CD4-positive, alpha-beta T cell treated with Interleukin-17A for 1 hour (primary cell): Measurements from ENCODE around the gene DGCR6L.
"Not testable (repeated sequence)": the region's sequence is repeated elsewhere in the genome, so short reads cannot be mapped to it uniquely, and the experiment has no call there.

Experiments
- DNase-seq: peaks from one replicate; pipeline ENCODE4 v3.0.0-alpha.2; 2020

The DGCR6L gene

GRCh38 chr22:20274374-20274773 is 45.5 kb downstream of the DGCR6L start:
- not testable (repeated sequence) for DNase-seq

DNA sequence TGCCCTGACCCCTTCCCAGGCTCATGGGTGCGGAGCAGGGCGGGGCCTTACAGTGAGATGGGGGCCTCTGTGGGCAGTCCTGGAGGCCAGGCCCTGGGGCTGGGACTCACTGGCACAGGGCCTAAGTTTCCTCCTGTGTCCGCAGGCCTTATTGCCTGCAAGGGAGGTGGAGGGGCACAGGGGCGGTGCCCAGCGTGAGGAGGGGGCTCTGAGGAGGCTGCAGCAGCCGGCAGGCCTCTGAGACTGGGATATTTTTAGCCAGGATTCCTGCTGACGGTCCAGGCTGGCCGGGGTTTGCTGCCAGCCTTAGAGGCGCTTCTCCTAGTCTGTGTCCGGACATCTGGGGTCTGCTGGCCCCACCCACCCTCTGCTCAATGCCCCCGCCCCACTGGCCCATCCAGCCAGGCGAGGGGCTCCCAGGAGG is 46.1 kb downstream of the DGCR6L start:
- no peak for DNase-seq

DNA sequence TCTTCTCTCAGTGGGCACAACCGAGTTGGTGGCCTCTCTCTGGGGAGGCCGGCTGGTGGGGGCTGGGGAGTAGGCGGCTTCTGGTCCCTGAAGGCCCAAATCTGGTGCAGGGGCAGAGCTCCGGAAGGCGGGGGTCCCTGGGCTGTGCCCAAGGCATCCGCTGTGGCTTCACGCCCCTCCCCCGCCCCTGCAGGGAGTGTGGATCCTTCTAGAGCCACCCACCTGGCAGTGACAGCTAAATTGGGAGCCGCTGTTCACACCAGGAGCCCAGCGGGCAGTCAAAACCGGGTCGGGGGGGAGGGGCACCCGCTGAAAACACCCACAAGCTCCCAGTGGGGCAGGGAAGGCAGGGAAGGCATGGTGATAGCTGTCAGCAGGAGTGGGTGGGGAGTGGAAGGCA is 47.2 kb downstream of the DGCR6L start:
- no peak for DNase-seq

DNA sequence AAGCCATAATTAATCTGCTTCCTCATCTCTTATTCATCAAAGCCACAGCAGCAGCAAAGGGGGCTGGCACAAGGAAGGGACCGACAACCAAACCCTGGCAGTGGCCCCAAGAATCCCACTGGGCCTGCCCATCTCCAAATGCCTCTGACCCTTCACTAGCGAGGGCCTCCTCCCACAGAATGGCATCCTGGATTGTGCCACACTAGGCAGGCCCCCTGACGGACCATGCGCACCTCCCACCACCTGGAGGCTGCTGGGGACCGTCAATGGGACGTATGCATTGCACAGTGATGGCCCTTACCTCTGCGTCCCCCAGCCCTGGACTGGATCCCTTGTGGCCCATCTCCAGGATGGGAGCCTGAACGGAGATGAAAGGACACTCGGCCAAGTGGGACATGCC is 47.7 kb downstream of the DGCR6L start:
- DNase-seq, result no peak

GRCh38 chr22:20271114-20271994 is 48.5 kb downstream of the DGCR6L start:
- DNase-seq, result no peak

DNA sequence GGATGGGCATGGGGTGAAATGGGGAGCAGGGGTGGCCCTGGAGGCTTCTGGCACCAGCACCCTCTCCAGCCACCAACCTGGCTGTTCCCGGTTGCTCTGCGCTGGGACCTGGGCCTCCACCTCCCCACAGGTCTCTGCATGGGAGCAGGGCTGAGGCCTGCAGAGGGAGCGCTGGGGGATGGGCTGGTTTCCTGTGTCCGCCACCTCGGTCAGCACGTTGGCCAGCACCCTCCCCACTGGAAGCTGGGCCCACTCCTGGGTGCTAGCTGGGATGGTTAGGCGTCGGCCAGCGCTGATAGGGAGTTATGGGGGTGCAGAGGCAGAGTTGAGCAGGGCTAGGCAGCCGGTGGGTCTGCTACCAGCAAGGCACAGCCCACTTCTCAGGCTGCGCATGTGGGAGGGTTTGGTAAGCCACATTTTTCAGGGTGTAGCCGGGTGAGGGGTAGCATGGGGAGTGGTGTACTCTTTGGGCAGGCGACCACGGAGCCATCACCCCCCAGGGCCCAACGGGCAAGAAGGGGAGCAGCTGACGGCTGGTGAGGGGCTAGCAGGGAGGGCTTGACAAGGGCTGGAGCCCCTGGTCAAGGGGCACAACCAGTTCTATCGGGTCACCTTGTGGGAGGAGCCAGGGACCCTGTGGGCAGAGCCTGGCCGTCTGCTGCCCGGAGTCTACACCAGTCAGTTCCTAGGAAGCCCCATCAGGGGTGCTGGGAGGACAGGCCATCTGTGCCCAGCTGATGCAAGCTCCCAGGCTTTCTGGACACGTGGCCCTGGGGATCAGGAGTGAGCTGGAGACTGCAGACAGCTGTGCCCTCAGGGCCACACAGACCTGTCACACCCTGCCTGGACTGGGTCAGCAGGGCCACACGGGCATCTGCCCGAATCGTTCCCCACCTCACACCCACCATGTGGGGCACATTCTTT is 49.4 kb downstream of the DGCR6L start:
- not testable (repeated sequence) for DNase-seq

DNA sequence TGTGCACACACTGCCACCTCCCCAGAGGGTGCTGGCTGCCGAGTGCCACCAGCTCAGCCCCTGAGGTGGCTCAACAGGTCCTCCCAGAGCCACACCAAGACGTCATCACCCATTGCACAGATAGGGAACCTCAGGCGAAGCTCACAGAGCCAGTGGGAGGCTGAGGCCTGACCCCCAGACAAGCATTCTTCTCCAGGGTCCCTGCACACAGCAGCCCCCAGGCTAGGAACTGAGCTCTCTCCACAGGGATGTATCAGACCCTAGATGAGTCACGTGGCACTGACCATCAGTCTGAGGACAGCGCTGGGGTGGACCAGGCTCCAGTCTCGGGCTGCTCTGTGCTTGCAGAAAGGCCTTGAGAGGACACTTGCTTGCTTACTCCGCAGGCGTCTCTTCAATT is 50.2 kb downstream of the DGCR6L start:
- not testable (repeated sequence) for DNase-seq

DNA sequence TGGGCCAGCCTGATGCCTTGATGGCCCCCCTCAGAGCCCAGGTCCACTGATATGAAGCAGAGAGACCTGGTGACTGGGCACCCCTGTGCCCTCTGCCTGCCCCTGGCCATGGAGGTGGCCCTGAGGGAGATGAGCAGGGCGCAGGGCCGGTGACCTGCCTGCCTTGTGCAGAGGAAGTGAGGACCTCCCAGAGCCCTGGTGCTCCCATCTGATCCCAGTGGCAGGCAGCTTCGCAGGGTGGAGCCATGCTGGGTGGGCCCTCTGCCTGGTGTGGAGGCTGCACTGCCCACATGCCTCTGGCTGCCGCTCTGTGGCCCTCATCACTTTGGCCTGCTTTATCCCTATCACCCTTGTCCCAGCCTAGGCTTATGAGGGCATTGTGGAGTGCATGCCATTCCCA is 50.7 kb downstream of the DGCR6L start:
- DNase-seq, result not testable (repeated sequence)

DNA sequence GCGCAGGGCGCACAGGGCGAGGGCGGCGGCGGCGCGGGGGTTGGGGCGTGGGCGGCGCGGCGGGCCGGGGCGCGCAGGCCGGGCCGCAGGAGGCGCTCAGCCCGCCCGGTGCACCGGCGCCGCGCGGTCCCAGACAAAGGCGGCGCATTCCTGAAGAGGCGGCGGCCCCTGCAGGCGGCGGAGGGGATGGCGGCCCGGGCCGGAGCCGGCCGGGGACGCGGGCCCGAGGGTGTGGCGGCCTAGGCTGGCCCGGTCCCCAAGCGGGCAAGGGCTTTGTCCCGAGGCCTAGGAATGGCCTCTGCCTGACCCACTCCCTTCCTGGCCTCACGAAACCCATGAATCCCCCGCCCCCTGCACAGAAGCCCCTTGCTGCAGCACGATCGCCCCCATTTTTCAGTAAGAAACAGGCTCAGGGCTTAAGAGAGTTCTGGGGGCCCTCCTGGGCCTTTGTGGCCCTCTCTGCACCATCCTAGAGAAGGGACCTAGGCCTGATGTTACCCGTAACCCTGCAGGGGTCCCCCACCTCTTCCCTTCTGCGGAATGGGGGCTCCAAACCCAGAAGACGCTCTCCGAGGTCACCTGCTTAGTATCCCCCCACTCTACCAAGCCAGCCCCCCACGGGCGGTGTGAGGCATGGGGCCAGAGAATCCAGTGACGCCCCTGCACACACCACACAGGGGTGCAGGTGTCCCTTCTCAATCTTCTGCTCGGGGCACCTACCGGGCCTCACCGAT is 51.4 kb downstream of the DGCR6L start, which contains the start of gene RTN4R:
TSS of gene RTN4R (minus strand) at position 40 of the 734 bp plus-strand sequence. CDS start 226 bp downstream, outside the sequence.
- DNase-seq, result peak; percentile 56

DNA sequence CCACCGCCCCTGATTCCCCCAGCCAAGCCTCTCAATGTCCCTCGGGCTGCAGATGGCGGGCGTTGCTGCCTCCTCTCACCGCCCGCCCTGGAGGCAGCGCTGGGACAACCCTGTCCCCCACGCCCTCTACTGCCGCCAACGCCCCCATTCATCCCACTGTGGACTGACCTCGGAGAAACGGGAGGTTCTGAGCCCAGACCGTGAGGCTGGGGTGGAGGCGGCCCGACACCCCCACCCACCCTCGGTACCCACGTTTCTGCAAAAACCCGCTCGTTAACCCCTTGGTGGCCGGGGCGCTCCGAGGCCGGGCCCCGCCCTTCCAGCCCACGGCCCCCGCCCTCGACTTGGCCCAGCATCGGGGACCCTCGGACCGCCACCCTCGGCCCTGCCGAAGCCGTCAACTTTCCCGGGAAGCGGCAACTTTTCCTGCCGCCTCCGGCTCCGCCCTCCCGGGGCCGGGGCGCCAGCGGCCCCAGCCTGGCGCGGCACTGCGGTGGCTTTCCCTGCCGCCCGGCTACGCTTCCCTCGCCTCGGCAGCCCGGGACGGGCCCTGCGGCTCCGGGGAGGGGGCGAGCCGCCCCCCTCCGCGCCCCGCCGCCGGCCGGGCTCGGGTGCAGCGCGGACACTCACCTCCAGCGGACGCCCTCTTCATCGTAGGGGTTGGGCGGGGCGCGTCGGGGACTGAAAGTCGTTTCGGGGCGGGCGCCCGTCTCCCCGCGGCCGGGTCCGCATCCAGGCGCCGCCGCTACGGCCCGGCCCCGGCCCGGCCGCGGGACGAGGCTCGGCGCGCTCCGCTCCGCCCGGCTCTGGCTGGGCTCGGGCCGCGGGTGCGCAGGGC is 52.2 kb downstream of the DGCR6L start:
- DNase-seq, result no peak

DNA sequence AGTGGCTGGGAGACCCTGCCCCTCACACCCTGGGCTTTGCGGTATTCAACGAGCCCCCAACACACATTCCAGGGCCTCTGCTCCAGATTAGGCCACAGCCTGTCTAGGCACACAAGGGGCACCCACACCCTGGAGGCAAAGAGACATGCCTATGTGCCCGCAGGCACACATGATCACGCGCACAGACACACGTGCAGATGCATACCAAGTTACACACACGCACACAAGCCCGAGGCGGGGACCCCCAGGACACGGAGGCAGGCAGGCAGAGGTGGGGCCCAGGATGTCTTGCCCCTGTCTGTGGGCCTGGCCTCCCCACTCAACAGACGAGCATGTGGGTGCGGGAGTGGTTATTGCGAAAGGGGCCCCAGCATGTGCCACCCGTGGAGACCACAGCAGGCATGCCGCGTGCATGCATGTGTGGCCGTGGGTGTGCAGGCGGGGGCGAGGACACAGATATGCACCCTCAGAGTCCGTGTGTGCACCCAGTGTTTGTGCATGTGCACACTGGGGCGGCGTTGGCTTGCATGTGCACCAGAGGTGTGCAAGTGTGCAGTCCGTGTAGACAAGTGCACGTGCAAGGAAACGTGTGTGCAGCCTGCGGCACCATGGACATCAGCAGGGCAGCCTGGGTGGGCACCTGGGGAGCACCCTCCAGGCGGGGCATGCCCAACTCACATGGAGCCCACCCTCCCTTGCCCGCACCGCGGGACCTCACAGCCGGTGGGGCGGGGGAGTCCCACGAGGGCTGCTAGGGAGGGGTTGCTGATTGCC is 53.0 kb downstream of the DGCR6L start:
- not testable (repeated sequence) for DNase-seq

DNA sequence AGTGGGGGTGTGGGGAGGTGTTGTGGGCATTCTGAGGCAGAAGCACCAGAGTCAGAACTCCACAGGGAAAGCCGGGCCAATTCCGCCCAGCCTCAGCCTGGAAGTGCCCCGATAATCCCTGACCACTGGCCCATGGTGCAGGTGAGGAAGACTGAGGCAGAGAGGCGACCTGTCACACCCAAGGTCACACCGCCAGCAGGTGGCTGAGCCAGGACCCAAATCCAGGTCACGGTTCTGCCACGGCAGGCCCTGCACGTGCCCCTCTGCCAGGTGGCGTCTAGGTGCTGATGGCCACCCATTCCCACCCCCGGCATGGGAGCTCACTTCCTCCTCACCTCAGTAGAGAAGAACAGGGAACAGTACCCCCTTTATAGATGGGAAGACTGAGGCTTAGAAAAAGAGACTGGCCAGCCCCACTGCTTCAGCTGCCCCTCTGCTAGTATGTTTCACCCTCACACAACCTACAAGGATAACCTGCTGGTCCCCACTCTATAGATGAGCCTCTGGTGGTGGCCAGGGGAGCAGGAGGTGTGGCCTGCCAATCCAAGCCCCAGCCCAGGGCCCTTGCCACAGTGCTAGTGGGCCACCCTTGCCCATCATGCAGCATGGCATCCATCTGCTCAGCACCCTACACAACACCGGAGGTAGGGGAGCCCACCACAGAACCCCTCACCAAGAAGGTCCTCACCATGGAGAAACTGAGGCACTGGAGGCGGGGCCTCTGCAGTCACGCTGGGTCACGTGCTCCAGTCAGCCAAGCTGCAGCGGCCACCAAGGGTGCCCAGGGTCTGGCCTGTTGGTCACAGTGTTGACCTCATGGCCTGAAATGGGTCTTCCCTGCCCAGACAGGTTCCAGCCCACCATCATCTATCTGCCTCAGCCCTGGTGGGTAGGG is 53.8 kb downstream of the DGCR6L start:
- DNase-seq, result not testable (repeated sequence)

DNA sequence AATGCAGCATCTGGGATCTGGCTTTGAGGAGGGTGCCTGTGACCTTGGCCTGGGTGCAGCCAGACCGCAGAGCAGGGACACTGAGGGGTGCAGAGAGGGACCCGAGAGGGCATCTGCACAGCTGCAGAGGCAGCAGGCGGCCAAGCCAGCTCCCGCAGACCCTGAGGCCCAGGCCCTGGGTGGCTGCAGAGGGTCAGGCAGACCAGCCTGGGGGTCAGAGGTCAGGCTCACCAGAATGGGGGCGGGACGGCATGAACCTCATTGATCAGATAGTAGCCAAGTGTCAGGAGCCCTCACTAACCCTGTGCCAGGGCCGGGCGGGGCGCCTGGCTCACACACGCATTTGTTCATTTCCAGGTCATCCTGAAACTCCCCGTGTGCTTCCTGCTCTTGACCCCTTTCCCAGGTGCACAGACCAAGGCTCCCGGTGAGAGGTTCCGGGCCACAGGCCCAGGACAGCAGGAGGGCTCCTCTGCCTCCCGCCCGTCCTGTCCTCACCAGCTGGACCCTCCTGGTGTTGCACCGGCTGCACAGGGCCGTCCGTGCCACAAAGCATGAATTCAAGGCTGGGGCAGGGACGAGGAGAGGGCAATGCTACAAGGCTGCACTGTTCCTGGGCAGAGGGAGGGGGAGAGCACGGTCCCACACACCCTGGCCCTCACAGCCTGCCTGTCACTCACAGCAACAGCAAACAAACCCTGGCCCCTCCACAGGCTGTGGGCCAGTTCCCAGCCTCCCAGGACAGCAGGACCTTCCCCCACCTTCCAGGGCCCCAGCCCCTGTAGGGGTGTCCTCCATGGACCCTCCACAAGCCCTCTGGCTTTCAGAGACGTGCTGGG is 55.0 kb downstream of the DGCR6L start:
- no peak for DNase-seq
